Kidney (tissue), 14 donors: ENCODE results near the gene INTS3. TPM values are rescaled to one million over a fixed set of nuclear protein-coding genes. Genes with fewer than 3 reads are reported as not detected.

Experiments used
- DNase-seq, 5 donors: peaks; one replicate each; pipeline ENCODE4 v3.0.0-alpha.2; 2013 to 2020
- FAIRE-seq: peaks from 2 replicates; lab custom pipeline; 2012; peaks lifted over from hg19 to GRCh38; lab: Jason Lieb, UNC
- H3K27ac ChIP-seq, 2 donors: one replicate each; pipeline ENCODE4 v1.7.0; 2013; ENCODE audit warnings: low read depth in 2 of 2, low read length in 2 of 2, inconsistent platforms in 1 of 2
- H3K27me3 ChIP-seq: one replicate; pipeline ENCODE4 v1.7.1; 2013; ENCODE audit warnings: low read length, inconsistent platforms; ENCODE audit not compliant: control insufficient read depth, insufficient read depth
- H3K36me3 ChIP-seq, 3 donors: one replicate each; pipeline versions ENCODE4 v1.7.0 to v1.7.1; 2013; ENCODE audit warnings: low read length in 3 of 3, control low read depth in 1 of 3, inconsistent platforms in 1 of 3; ENCODE audit not compliant: insufficient read depth in 3 of 3, control insufficient read depth in 2 of 3
- H3K4me1 ChIP-seq, 3 donors: one replicate each; pipeline versions ENCODE4 v1.7.0 to v1.7.1; 2013; ENCODE audit warnings: low read length in 3 of 3, inconsistent platforms in 1 of 3, low read depth in 1 of 3; ENCODE audit not compliant: control insufficient read depth in 2 of 3, insufficient read depth in 2 of 3
- H3K4me3 ChIP-seq, 3 donors: one replicate each; pipeline versions ENCODE4 v1.7.0 to v1.8.1; 2013; ENCODE audit warnings: low read length in 3 of 3, control low read depth in 1 of 3, inconsistent platforms in 1 of 3
- H3K9ac ChIP-seq, 3 donors: one replicate each; pipeline versions ENCODE4 v1.7.0 to v1.7.1; 2013; ENCODE audit warnings: low read length in 3 of 3, control low read depth in 1 of 3, inconsistent platforms in 1 of 3
- H3K9me3 ChIP-seq, 3 donors: one replicate each; pipeline versions ENCODE4 v1.7.0 to v1.7.1; 2013; ENCODE audit warnings: low read length in 3 of 3, control low read depth in 1 of 3, inconsistent platforms in 1 of 3; ENCODE audit not compliant: control insufficient read depth in 2 of 3, insufficient read depth in 1 of 3
- CTCF ChIP-seq: IDR thresholded peaks from 3 replicates; pipeline ENCODE4 v1.5.1; 2012; ENCODE audit warnings: mild to moderate bottlenecking, moderate library complexity, borderline replicate concordance; ENCODE audit not compliant: insufficient read depth; ENCODE audit errors: extremely low read depth
- intact Hi-C: fragments of 100-400 bp; cut with DNase I; formaldehyde crosslinking; loops from one replicate; pipeline ENCODE4 v1.11.1; 2022
- polyA plus RNA-seq: library from polyadenylated mRNA; stranded (reverse); fragments of 350-450 nt; fragmentation: Illumina TruSeq; extraction: RNeasy Lipid Tissue Mini Kit (QIAGEN cat#74804); gene quantifications from one replicate; pipeline ENCODE4 v1.2.3, GENCODE V29; 2014; ENCODE audit warnings: low read depth, low replicate concordance; ENCODE audit not compliant: insufficient read depth
- total RNA-seq: library from RNA; stranded (reverse); fragmentation: NEBNext Ultra II Directional; extraction: Animal tissue kit (Norgen Biotek cat#: 25700); gene quantifications from one replicate; pipeline ENCODE4 v1.2.1, GENCODE V29; 2021
- donor health status: control.
- donor health status: control.
- donor health status: control.
- donor health status: control.
- donor health status: control.
- donor health status: DM: yes; HTN: yes; CAD: no.
- donor health status: Normal renal cell carcinoma (clear cell type).

INTS3 gene
- total and polyA plus RNA-seq, 2 donors from 2014 or later, result 42.7 to 74.8 TPM

- intact Hi-C loops, result no loop called here
- Histone ChIP-seq H3K27me3 (no peaks in the 10 kb centered on the region), H3K4me1 (peaks cover 0 to 4% (median 3%) of the 10 kb centered on the region in 3 donors), H3K4me3 (no peak overlapping the region), H3K27ac (peak overlapping the region in 1 of 2 donors; percentile 8), H3K36me3 (no peaks in the 10 kb centered on the region), H3K9me3 (no peaks in the 10 kb centered on the region), H3K9ac (no peak overlapping the region)
- no peak for TF ChIP-seq CTCF
- no peak for FAIRE-seq
- no peak for DNase-seq
Measured at GRCh38 chr1:153733970-153734369, 6.1 kb downstream of the INTS3 start.

- no peak overlapping the region for H3K4me3 ChIP-seq
- no peak for TF ChIP-seq CTCF
Measured at GRCh38 chr1:153734396-153735089, 6.7 kb downstream of the INTS3 start.

GRCh38 chr1:153735090-153735420 lies 7.2 kb downstream of the INTS3 start:
- TF ChIP-seq CTCF, result no peak
- no peak overlapping the region for H3K4me3 ChIP-seq
- no peaks in the 10 kb centered on the region for H3K4me1 ChIP-seq
- no peak for FAIRE-seq
- intact Hi-C loops, result no loop called here
- no peak for DNase-seq
- no peak overlapping the region for H3K27ac ChIP-seq
- no peaks in the 10 kb centered on the region for H3K36me3 ChIP-seq
- H3K27me3 ChIP-seq, result no peaks in the 10 kb centered on the region
- H3K9ac ChIP-seq, result no peak overlapping the region
- H3K9me3 ChIP-seq, result no peaks in the 10 kb centered on the region

More at GRCh38 chr1:153734396-153735089, 6.7 kb downstream of the INTS3 start:
- FAIRE-seq (no peak), DNase-seq (no peak)
- Histone ChIP-seq H3K36me3 (no peaks in the 10 kb centered on the region), H3K27ac (no peak overlapping the region), H3K27me3 (no peaks in the 10 kb centered on the region), H3K4me1 (peaks cover 0 to 3% (median 0%) of the 10 kb centered on the region in 3 donors), H3K9ac (no peak overlapping the region), H3K9me3 (no peaks in the 10 kb centered on the region)
- intact Hi-C loops, result no loop called here
